T-helper 2 cell treated with Interferon-gamma antibody and Interleukin-4, amounts not matched to agents 5 μg/mL and 100 μg/mL, for 36 hours (primary cell): ENCODE results near the gene UGT2B15.

ENCODE experiments used
- DNase-seq: peaks from one replicate; pipeline ENCODE4 v3.0.0; 2021; ENCODE audit warnings: low spot score
- H3K27ac Mint-ChIP-seq: one replicate; pipeline ENCODE4 v1.8.0; 2021; ENCODE audit warnings: mild to moderate bottlenecking, mixed read lengths
- H3K27me3 Mint-ChIP-seq: one replicate; pipeline ENCODE4 v1.8.0; 2021; ENCODE audit warnings: low read depth, mixed read lengths
- H3K36me3 Mint-ChIP-seq: one replicate; pipeline ENCODE4 v1.8.0; 2021; ENCODE audit warnings: low read depth, mixed read lengths
- H3K4me1 Mint-ChIP-seq: one replicate; pipeline ENCODE4 v1.8.0; 2021; ENCODE audit warnings: low read depth, mixed read lengths
- H3K4me3 Mint-ChIP-seq: one replicate; pipeline ENCODE4 v1.8.0; 2022; ENCODE audit warnings: mild to moderate bottlenecking, moderate library complexity, mixed read lengths
- H3K9me3 Mint-ChIP-seq: one replicate; pipeline ENCODE4 v1.8.0; 2021; ENCODE audit warnings: mixed read lengths

UGT2B15 gene

DNA sequence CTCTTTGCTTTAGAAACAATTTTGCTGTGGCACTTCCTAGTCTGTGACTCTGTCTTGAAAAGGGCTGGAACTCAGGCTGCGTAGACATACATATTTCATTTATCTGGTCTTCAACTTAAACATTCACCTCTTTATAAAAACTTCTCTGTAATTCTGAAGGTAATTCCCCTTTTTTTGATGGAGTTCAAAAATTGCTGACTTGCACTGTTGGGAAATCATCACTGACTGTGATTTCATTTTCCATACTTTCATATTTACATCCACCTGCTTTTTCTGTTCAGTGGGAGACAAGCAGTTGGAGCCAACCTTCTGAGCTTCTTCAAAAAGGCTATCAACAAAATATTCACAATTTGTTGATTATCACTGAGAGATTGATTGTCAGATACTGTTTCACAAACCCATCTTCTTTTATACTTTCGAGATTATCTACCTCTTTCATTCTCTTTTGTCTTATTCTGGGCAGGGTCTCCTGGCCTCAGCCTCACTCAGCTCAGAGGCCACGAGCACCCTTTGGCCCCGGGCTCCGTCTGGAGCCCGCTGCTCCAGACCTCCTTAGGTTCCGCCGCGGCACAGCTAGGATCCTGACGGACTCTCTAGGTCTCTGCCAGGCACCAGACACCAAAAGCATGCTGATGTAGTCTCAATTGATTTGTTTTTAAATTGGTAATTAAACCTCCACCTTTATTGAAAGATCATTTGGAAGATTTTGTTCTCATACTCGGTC is 54.6 kb downstream of the UGT2B15 start:
- Mint-ChIP-seq H3K4me3 (no peak overlapping the region), H3K36me3 (no peaks in the 10 kb centered on the region), H3K27ac (no peak overlapping the region), H3K9me3 (no peaks in the 10 kb centered on the region), H3K4me1 (no peaks in the 10 kb centered on the region), H3K27me3 (no peaks in the 10 kb centered on the region)
- DNase-seq = no peak

DNA sequence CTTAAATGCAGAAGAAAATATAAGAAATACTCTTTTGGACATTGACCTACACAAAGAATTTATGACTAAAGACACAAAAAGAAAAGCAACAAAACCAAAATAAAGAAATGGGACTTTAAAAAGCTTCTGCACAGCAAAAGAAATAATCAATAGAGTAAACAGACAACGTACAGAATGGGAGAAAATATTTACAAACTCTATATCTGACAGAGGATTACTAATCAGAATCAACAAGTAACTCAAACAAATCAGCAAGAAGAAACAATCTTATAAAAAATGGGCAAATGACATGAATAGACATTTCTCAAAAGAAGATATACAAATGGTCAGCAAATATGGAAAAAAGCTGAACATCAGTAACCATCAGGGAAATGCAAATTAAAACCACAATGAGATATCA is 56.7 kb downstream of the UGT2B15 start:
- no peak overlapping the region for H3K4me3 Mint-ChIP-seq
- H3K27ac Mint-ChIP-seq = no peak overlapping the region
- H3K27me3 Mint-ChIP-seq = no peaks in the 10 kb centered on the region
- H3K36me3 Mint-ChIP-seq = no peaks in the 10 kb centered on the region
- no peak for DNase-seq
- no peaks in the 10 kb centered on the region for H3K9me3 Mint-ChIP-seq
- H3K4me1 Mint-ChIP-seq = no peaks in the 10 kb centered on the region

DNA sequence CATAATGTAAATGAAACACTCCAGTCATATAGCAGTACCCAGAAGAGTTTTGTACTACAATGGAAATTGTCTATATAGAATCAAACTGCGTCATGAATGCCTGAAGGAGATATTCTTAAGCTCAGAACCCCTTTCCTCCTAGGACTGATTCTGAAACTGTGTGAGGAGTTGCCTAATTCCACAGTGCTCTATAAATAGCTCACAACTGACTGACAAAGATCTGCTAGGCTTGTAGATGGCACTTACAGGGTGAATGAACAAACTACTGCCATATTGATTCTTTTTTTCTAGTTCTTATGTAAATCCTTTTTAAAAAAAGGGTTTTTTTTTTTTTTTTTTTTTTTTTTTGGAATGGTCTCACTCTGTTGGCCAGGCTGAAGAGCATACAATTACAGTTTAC is 64.2 kb downstream of the UGT2B15 start:
- Mint-ChIP-seq H3K27ac (no peak overlapping the region), H3K9me3 (no peaks in the 10 kb centered on the region)
- DNase-seq = no peak

DNA sequence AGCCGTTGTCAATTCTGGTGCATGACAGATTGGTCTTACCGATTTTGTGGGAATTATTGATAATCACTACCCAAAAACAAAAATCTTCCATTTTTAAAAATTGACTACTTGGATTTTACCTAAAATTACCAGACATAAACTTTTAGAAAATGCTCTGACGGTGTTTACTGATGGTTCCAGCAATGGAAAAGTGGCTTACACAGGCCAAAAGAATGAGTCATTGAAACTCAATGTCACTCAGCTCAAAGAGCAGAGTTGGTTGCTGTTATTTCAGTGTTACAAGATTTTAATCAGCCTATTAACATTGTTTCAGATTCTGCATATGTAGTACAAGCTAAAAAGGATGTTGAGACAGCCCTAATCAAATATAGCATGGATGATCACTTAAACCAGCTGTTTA is 71.3 kb downstream of the UGT2B15 start:
- Mint-ChIP-seq H3K36me3 (no peaks in the 10 kb centered on the region), H3K4me1 (no peaks in the 10 kb centered on the region), H3K27ac (no peak overlapping the region), H3K9me3 (no peaks in the 10 kb centered on the region), H3K4me3 (no peak overlapping the region), H3K27me3 (no peaks in the 10 kb centered on the region)
- no peak for DNase-seq

More for the DNA sequence above, 64.2 kb downstream of the UGT2B15 start:
- Mint-ChIP-seq H3K4me1 (no peaks in the 10 kb centered on the region), H3K27me3 (no peaks in the 10 kb centered on the region), H3K36me3 (no peaks in the 10 kb centered on the region), H3K4me3 (no peak overlapping the region)

DNA sequence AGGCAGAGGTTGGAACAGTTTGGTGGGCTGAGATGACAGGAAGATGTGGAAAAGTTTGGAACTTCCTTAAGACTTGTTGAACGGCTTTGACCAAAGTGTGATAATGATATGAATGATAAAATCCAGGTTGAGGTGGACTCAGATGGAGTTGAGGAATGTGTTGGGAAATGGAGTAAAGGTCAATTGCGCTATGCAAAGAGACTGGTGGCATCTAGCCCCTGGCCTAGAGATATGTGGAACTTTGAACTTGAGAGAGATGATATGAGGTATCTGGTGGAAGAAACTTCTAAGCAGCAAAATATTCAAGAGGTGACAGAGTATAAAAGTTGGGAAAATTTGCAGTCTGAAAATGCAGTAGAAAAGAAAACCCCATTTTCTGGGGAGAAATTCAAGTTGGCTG is 73.0 kb downstream of the UGT2B15 start:
- Mint-ChIP-seq H3K27me3 (no peaks in the 10 kb centered on the region), H3K27ac (no peak overlapping the region), H3K4me3 (no peak overlapping the region), H3K9me3 (no peaks in the 10 kb centered on the region), H3K36me3 (no peaks in the 10 kb centered on the region), H3K4me1 (no peaks in the 10 kb centered on the region)
- no peak for DNase-seq
